ENCODE measurements around the gene PRDX2.
A peak's percentile ranks its signal among the peaks of the same experiment; 100 is the strongest.

GRCh38 chr19:12777217-12778016 lies 24.2 kb downstream of the PRDX2 start:
- TF ChIP-seq CTCF (IDR thresholded peaks at IDR 0.05) = peak; percentile 81 to 98 (median 96)
- no peak for TF ChIP-seq POLR2A (IDR thresholded peaks at IDR 0.05)

All from vagina (tissue), 2 donors.